Activated T-cell treated with anti-CD3 and anti-CD28 coated beads, Interleukin-2, amount 50 U/mL, for 1 hour (primary cell): ENCODE data around the gene KIAA1217.

Experiments
- DNase-seq: peaks from one replicate; pipeline ENCODE4 v3.0.0-alpha.2; 2020

Gene KIAA1217

DNA sequence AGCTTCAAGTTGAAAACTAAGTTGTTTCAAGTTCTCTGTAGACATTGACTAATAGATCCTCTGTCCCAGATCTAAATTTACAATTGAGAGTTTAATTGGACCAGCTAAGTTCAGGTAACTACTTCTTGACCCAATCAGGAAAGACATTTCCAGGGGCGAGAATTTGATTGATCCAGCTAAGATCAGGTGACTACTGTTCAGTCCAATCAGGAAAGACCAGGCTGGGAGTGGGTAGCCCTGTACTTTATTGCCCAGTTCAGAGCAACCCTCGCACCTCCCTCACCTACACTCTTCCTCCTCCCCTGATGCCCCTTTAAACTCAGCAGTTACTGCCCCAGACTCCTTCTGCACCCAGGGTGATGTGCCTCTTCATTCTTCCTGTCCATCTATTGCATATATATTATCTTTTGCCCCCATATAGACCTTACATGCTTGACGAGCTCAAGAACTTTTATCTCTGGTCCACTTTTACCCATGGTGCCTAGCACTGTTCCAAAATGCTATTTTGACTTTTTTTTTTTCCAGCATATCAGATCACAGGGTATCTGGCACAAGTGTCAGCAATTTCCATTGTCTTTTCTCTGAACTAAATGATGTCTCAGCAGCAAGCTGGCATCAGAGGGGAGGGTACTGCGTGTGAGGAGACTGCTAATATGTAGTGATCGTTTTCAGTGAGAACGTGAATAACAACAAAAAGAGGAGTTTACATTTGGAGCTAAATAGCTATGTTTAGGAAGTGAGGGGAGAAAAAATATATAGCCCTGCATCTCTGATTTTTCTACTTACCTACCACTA, 169.4 kb downstream of the KIAA1217 start:
- no peak for DNase-seq

DNA sequence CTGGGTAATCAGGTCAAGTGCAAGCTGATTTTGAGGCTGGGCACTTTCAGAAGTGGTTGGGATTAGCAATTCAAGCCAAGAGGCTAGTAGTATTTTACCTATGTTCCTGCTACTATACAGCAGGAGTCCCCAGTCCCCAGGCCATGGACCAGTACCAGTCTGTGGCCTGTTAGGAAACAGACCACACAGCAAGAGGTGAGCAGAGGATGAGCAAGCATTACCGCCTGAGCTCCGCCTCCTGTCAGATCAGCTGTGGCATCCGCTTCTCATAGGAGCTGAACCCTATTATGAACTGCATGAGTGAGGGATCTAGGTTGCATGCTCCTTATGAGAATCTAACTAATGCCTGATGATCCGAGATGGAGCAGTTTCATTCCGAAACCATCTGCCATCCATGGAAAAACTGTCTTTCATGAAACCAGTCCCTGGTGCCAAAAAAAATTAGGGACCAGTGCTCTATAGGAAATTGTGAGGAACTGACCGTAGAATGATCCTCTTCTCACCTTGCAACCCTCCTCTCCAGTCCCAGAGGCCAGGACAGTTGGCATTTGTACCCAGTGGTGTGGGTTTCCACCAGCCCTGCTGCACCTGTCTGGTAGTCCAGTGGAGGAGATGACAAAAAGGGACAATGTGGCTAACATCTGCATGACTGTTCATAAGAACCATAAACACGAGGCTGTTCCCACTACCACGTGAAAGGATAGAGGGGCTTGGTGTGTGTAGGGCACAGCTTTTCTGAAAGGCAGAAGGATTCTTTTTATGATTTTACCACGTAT, 172.5 kb downstream of the KIAA1217 start:
- DNase-seq: no peak

DNA sequence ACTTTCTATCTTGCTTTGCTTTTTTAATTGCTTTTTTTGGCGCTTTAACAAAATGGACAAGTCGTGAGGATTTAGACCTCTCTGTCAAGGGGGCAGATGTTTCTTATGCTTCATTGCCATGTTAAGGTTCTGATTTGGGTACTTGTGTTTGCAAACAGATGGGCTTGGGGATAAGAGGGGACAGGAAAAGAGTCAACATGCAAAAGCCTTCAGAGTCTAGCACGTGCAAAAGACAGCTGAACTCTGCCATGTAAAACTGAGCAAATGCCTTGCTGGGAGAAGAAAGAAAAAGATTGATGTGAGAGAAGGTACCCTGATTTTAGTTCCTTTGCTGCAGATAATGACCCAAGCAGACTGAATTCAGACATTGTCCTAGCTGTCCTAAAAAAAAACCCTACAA, 173.1 kb downstream of the KIAA1217 start:
- DNase-seq: no peak

DNA sequence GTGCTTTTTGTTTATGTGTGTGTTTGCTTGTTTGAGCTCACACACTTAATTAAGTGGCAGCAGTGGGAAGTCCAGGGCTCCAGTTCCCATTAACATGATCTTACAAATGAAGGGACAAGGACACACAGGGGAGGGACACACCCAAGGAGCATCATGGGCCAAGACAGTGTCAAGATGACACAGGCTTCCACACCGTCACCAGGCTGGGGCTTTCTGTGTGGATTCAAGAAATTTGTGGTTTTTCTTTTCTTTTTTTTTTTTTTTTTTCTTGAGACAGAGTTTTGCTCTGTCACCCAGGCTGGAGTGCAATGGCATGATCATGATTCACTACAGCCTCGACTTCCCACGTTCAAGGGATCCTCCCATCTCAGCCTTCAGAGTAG, 173.6 kb downstream of the KIAA1217 start:
- no peak for DNase-seq

DNA sequence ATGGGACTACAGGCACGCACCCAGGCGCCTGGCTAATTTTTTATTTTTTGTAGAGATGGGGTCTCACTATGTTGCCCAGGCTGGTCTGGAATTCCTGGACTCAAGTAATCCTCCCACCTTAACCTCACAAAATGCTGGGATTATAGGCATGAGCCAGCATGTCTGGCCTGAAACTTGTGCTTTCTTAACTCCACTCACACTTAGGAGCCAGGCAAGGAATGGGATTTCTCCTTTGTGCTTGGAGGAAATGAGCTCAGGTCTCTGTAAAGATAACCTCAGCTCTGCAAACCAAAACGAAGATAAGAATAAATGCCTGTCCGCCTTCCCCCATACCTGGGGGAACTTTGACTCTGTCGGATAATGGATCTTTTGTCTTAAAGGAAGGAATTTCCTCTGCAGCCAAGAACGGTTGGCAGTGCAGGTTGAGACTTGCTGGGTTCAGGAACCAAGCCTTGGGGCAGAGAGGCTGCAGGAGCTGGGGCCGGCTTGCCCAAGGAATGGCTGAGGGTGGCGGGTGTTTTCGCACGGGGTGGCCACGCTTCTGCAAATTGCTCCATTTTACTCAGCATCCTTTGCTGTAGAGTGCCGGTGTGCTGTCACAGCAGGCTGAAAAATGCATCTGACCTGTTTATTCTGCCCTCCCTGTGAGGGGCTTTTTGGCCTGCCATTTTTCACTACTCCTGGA, 174.2 kb downstream of the KIAA1217 start:
- DNase-seq: no peak

DNA sequence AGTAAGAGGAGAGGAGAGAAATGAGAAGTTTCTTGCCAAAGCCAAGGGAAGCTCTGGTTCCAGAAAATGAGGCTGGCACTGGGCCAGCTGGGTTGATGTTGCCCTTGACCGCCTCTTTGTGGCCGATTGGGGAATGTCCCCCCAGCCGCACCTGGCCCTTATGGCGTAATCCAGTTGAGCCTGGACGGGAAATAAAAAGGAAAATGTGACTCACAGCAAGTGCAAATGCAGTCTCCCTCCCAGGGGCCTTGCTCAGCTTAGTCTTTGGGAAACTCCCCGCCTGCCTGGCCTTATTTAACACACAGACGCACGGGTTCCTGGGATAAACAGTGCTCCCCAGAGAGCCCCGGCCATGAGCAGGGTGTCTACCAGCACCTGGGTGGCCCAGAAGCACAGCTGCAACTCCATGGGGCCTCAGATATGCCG, 174.8 kb downstream of the KIAA1217 start:
- no peak for DNase-seq

DNA sequence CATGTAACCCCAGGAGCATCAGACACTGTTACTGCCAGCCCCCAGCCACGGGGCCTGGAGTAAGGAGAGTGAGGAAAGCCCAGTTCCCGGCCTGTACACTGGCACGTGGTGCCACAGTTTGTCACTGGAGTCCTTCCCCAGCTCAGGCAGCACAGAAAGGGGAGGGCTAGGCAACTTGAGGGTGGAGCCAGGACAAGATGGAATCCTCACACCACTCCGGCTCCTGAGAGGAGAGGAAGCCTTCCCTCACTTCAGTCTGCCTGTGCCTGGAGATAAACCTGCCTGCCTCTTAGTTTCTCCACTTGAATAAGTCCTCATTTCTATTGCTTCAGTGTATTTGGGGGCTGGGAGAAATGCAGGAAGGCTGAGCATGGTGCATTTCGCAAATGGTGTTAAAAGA, 176.0 kb downstream of the KIAA1217 start:
- no peak for DNase-seq

DNA sequence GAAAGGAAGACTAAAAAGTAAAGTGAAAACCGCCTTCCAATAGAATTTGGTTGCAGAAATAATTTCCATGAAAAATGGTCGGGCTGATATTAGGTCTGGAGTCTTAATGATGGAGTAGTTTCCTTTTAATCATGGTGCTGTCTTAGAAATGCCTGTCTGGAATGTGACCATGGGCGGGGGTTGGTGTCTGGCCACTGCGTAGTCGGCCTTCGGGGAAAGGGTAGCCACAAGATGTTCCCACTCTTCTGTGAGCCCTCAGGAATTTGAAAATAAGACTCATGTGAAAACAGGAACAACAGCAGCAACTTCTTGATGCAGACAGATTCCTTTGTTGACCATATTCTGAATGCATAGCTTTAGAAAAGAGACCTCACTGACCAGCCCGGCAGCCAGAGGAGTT, 176.8 kb downstream of the KIAA1217 start:
- no peak for DNase-seq

DNA sequence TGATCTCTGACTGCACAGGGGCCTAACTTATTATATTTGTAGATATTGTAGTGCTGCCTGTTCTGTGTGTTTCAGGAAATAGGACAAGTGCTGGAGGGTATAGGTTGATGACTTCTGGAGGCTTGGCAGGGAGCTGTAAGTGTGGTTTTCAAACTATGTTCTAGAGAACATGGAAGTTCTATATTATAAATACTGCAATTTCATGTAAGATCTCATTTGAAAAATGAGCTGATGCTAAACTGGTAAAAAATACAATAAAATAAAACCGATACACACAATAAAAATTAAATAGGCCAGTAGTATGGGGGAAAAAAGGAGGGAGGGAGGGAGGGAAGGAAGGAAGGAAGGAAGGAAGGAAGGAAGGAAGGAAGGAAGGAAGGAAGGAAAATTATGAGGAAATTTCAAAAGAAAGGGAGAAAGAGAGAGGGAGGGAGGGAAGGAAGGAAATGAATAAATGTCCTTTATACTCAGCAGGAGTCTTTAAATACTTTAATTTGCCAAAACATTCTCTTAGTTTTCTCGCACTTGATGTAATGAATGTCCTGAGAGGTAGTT, 181.3 kb downstream of the KIAA1217 start:
- no peak for DNase-seq

DNA sequence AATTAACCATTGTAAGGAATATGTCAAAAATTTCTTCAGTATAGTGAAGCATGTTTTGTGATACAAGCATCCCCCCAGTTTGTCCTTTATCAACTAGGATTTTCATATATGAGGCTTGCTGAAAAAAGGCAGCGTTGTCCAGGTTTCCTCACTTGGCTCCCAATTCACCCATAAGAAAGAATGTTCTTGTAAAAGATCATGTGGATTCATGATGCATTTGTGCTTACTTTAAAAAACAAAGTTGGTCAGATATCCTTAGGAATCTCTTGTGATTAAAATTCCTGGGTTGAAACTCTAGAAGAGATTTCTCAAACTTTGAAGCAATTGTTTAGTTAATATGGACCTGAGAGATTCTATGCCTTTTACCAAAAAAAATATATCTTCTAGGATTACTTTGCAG, 181.8 kb downstream of the KIAA1217 start:
- no peak for DNase-seq

DNA sequence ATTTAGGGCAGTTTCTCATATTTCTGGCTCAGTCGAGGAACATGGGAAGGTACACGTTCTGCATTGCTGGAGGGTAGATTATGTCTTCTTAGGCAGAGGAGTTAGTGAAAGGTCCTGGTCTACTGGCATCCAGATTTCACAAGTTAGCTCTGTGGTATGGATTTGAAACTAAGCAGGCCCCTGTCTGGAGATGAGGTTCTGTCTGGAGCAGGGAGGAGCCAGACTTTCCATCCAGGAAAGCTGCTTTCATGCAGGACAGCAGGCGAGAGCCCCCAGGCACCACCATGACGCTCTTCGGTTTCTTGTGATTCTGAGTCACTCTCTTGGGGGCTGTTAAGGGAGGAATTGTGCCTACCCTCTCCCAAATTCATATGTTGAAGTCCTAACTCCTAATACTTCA, 184.3 kb downstream of the KIAA1217 start:
- no peak for DNase-seq

DNA sequence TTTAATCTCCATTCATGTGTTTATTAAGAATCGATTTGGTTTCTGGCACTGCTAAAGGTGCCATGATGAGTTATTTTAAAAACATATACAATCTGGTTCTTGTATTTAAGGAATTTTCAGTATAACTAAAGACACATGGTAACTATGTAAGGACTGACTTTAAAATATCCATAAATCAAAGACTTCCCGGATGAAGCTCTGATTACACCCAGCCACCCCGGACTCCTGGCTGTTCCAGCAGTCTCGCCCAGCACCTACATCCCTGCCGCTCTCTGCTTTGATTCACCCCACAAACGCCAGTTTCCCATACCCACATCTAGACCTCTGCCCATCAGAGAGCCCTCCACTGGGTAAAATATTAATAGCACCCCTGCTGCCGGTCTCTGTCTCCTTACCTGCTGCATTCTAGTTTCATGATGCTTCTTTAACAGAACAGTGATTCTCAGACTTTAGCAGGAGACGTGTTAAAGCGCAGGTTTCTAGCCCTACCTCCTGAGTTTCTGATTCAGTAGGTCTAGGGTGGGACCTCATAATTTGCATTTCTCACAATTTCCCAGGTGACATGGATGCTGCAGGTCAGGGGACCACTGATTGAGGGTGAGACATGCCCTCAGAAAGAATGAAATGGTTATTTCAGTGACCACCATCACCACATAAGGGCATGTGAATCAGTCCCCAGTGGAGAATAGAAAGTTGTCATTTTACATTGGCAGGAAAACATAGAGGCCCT, 185.7 kb downstream of the KIAA1217 start:
- no peak for DNase-seq

DNA sequence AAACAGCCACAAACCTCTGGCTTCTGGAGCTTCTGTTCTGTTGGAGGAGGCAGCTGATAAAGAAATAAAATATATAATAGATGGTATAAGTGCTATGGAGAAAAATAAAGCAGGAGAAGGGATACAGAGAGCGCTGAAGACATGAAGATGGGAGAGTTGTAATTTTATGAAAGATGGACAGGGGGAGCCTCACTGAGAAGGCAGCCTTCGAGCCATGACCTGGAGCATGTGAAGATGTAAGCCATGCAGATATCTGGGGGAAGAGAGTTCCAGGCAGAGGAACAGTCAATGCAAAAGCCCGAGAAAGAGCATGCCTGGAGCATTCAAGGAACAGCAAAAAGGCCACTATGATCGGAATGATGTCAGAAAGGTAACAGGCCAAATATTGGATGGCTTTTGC, 187.5 kb downstream of the KIAA1217 start:
- DNase-seq: no peak

DNA sequence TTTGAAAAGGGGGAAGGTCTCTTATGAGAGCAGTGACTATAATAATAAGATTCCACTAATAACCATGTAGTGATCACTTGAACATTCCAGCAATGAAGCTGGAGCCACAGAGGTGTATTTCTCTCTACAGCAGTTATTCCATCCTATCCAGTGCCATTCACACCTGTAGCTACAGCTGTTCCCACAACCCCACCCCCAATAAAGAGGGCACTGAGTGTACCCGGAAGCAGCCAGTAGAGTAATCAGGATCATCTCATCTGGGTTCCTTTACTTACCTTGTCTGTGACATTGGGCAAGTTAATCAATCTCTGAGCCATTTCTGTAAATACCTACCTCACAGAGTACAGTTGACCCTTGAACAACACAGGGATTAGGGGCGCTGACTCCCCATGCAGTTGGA, 188.7 kb downstream of the KIAA1217 start:
- no peak for DNase-seq

DNA sequence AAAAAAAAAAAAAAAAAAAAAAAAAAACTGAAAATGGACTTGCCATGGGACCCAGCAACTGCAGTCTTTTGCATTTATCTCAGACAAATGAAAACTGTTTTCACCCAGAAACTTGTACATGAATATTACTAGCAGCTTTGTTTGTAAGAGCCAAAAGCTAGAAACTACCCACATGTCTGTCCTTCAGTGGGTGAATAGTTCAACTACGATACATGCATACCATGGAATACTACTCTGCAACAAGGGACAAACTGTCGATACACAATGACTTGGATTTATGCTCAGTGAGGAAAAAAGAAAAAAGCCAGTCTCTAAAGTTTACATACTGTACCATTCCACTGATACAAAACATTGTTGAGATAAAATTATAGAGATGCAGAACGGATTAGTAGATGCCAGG, 195.6 kb downstream of the KIAA1217 start:
- DNase-seq: no peak

DNA sequence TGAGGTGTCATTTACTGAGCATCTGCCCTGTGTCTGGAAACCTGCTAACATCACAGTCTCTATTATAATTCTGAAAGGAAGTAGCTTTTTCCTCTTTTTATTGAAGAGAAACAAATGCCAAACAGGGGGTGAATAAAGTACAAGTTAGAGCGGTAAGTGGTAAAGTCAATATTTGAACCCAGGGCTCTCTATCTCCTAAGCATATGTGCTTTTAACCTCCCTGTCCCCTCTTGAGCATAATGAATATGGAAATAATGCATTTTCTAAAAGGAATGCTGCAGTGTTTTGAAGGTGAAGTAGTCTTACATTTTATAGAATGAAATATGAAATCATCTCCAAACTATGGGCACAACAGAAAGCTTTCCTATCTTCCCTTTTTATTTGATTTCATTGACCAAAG, 196.7 kb downstream of the KIAA1217 start:
- no peak for DNase-seq

DNA sequence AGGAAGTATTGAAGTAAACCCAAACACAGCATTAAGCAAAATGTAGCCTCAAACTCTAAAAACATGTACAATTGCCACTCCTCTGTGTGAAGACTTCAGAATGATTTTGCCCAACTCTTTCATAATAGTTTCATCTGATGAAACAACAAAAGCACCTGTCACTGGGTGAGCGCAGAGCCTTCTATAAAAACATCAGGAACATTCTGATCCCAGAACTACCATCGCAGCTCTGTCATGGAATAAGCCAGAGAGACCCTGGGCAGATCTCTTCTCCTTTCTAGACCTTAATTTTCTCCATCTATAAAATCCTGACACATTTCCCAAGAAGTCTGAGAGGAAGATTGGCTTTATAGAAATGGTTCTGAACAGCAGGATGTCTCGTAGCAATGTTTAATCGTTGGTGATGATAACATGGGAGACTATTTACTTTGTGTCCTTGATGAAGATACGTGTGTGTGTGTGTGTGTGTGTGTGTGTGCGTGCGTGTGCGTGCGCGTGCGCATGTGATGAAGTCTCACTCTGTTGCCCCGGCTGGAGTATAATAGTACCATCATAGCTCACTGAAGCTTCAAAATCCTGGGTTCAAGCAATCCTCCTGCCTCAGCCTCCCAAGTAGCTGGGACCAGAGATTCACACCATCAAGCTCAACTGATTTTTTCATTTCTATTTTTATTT, 198.0 kb downstream of the KIAA1217 start:
- no peak for DNase-seq

DNA sequence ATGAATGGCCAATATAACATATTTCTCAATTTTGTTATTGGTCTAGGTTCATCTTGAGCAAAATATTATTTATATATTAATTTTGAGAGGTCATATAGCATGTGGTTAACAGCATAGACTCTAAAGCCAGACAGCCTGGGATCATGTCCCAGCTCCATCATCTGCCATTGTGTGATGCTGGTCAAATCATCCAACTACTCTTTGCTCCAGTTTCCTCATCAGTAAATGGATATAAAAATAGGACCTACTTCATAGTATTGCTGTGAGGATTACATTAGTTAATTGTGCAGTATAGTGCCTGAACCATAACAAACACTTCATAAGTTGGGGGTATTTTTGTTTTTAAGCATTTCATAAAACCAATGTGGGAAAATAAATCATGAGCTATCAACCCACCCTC, 199.0 kb downstream of the KIAA1217 start:
- no peak for DNase-seq

DNA sequence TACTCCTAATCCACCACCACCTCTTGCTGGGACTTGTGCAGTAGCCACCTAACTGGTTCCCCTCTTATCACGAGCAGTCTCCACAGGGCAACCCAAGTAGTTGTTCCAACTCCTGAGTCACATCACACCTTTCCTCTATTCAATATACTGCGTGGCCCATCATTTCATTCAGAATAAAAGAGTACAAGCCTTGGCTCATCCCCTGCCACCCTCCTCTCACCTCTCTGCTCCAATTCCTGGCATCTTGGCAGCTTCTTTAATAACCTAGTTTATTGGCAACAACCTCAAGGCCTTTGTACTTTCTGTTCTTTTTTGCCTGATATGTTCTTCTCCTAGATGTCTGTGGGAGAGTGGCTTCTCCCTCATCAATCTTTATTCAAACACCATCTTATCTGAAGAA, 199.4 kb downstream of the KIAA1217 start:
- no peak for DNase-seq

DNA sequence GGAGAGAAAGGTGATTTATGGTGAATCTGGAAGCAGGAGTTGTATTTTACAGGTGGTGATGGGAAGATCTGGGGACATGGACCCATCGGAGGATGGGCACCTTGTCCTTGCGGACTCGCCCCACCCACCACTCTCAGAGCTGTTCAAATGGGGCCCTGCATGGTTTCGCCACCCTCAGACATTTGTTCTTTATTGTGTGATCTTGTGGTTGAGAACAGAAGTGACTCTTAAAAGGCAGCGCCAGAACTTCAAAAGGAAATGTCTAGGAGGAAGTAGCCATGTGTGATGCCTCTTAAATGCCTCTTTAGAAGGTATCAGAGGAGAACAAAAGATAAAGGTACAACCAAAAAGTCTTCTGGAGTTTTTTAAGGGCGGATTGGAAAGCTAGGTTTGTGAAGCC, 205.7 kb downstream of the KIAA1217 start:
- no peak for DNase-seq

DNA sequence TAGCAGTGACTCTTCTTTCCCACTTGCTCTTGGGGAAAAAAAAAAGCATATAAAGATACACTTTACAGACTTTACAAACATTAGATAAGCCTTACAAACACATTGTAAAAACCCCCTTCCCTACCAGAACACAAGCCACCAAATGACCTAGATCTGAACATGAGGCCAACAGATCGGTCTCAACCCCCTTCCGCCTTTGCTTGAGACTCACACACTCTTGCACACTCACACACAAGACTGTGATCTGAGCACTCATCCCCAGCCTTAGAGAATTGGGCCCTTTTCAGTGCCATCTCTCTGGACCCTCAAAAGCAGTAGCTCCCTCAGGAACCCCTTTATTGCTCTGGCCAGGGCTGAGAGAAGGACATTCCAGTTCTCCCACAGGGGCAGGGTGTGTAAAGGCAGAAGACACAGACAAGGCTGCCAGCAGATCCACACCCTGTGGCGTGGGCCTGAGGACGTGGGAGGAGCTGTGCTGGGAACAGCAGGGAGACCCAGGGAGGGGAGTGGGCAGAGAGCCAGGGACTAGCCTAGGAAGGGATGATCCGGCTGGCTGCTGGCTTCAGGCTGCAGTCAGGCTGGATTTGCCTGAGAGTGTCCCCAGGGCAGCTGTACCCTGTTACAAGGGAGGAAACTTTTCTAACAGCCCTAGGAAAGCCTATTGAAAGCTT, 206.7 kb downstream of the KIAA1217 start:
- DNase-seq: no peak

DNA sequence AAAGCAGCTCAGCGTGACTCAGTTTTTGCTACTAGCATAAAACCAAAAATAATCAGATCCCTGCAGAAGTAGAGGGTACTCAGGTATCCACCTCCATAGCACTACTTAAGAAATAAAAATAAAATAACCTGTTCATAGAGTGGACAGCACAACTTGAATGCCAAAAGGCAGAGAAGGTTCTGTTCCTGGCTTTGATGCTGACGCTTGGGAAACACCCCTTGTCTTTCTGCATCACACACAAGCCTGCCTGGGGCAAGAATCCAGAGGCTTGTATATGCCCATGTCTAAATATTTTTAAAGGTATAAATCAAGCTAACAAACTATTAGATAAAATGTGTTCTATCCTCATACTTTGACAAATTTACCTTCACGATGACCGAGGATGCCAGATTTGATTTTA, 207.3 kb downstream of the KIAA1217 start:
- DNase-seq: no peak
